Transverse colon (tissue), 4 donors: Measurements from ENCODE around the gene DBX1. TPM values are rescaled to one million over a fixed set of nuclear protein-coding genes. Genes with fewer than 3 reads are reported as not detected.

ENCODE experiments used
- DNase-seq: peaks from one replicate; pipeline ENCODE4 v3.0.0-alpha.2; 2019
- H3K27ac ChIP-seq, 4 donors: fragments of 200-600 bp; sonication (generic); 2 replicates each; pipeline ENCODE4 v1.5.1; 2016 to 2018; ENCODE audit warnings: inconsistent platforms in 4 of 4
- H3K27me3 ChIP-seq: fragments of 200-600 bp; sonication (generic); 2 replicates; pipeline ENCODE4 v1.5.1; 2017; ENCODE audit warnings: inconsistent platforms
- H3K36me3 ChIP-seq, 4 donors: fragments of 200-600 bp; sonication (generic); 2 replicates each; pipeline ENCODE4 v1.5.1; 2017 to 2019; ENCODE audit warnings: inconsistent platforms in 4 of 4
- H3K4me1 ChIP-seq, 4 donors: fragments of 200-600 bp; sonication (generic); 2 replicates each; pipeline ENCODE4 v1.5.1; 2017 to 2020; ENCODE audit warnings: inconsistent platforms in 4 of 4
- H3K4me3 ChIP-seq, 4 donors: fragments of 200-600 bp; sonication (generic); 1 replicate in 1 of 4; 2 replicates in 3 of 4; pipeline versions ENCODE4 v1.5.1 to v1.6.1; 2017 to 2019; ENCODE audit warnings: inconsistent platforms in 4 of 4
- H3K9me3 ChIP-seq, 2 donors: fragments of 200-600 bp; sonication (generic); 2 replicates each; pipeline ENCODE4 v1.5.1; 2017 to 2019; ENCODE audit warnings: inconsistent platforms in 2 of 2
- CTCF ChIP-seq, 5 experiments: fragments of 200-600 bp in 3 of 5; fragments of 450-650 bp in 2 of 5; sonication (generic) in 3 of 5; IDR thresholded peaks; 1 replicate in 2 of 5; 2 replicates in 3 of 5; pipeline ENCODE4 v1.5.1; 2016 to 2017; ENCODE audit warnings: antibody characterized with exemption in 5 of 5, inconsistent platforms in 3 of 5, mild to moderate bottlenecking in 2 of 5, moderate library complexity in 1 of 5
- EP300 ChIP-seq: sonication (generic); formaldehyde crosslinking; IDR thresholded peaks from one replicate; pipeline ENCODE4 v1.6.1; 2017; ENCODE audit warnings: antibody characterized with exemption, low read depth
- POLR2A ChIP-seq: fragments of 450-650 bp; IDR thresholded peaks from one replicate; pipeline ENCODE4 v1.6.1; 2016; ENCODE audit warnings: antibody characterized with exemption, mild to moderate bottlenecking, moderate library complexity
- POLR2AphosphoS5 ChIP-seq, 3 donors: sonication (generic); formaldehyde crosslinking; IDR thresholded peaks; one replicate each; pipeline ENCODE4 v1.6.1; 2016; ENCODE audit warnings: antibody characterized with exemption in 3 of 3
- WGBS, 2 donors: methylation state at CpG; one replicate each; pipeline ENCODE4 v1.1.5; 2018; ENCODE audit warnings: low coverage in 1 of 2; 5-methylcytosine and 5-hydroxymethylcytosine counted together
- in situ Hi-C, 4 donors: fragments of 200-750 bp; cut with MboI; loops; one replicate each; pipeline versions ENCODE4 v1.15.0 to v1.15.1; 2017; ENCODE audit warnings: low sequenced_read_pairs in 3 of 4, low pct_ligation_motif_present in 1 of 4, low pct_unique_long_range_greater_than_20kb in 1 of 4
- intact Hi-C: fragments of 100-400 bp; cut with DNase I; formaldehyde crosslinking; loops from one replicate; pipeline ENCODE4 v1.15.1; 2023; ENCODE audit warnings: low total_unique reads
- total RNA-seq, 4 donors: library from RNA; depleted of rRNA; stranded (reverse); fragments of >200 nt; gene quantifications; one replicate each; pipeline ENCODE4 v1.1.0, GENCODE V29; 2016

The DBX1 gene
- total RNA-seq, 4 donors from 2014 or later = not detected

GRCh38 chr11:20156280-20156875 lies 3.9 kb downstream of the DBX1 start:
- H3K27me3 ChIP-seq = peaks cover 91% of the 10 kb centered on the region
- DNase-seq = peak; percentile 42
- peaks cover 0 to 18% (median 14%) of the 10 kb centered on the region in 4 donors for H3K4me1 ChIP-seq
- H3K36me3 ChIP-seq = no peaks in the 10 kb centered on the region
- TF ChIP-seq POLR2AphosphoS5 (IDR thresholded peaks at IDR 0.05) = no peak
- intact Hi-C loops (no loop called here), in situ Hi-C loops (no loop called here)
- H3K4me3 ChIP-seq = peak overlapping the region in 3 of 4 donors; percentile 10 to 49 (median 33)
- 17% methylated on average over 30 of the region's 51 CpGs; no CpG with 5 or more reads in 1 of the 2 donors for WGBS, 2 donors
- no peaks in the 10 kb centered on the region for H3K9me3 ChIP-seq
- no peak overlapping the region for H3K27ac ChIP-seq

GRCh38 chr11:20155683-20156279 lies 4.5 kb downstream of the DBX1 start:
- in situ Hi-C loops = no loop called here
- 0 to 12% methylated on average over 6 to 19 of the region's 19 CpGs for WGBS, 2 donors

GRCh38 chr11:20154381-20154780 lies 5.9 kb downstream of the DBX1 start:
- H3K36me3 ChIP-seq = no peaks in the 10 kb centered on the region
- no peaks in the 10 kb centered on the region for H3K9me3 ChIP-seq
- in situ Hi-C loops = no loop called here
- no peak overlapping the region for H3K27ac ChIP-seq
- DNase-seq = no peak
- peaks cover 0 to 18% (median 14%) of the 10 kb centered on the region in 4 donors for H3K4me1 ChIP-seq
- intact Hi-C loops = no loop called here
- 80% methylated on average over 1 of the region's 1 CpG; no CpG with 5 or more reads in 1 of the 2 donors for WGBS, 2 donors
- TF ChIP-seq POLR2AphosphoS5 (IDR thresholded peaks at IDR 0.05) = no peak
- TF ChIP-seq POLR2A = no peak
- no peak for TF ChIP-seq CTCF (IDR thresholded peaks at IDR 0.05)
- no peak for TF ChIP-seq EP300
- H3K27me3 ChIP-seq = peaks cover 72% of the 10 kb centered on the region
- no peak overlapping the region for H3K4me3 ChIP-seq

More at GRCh38 chr11:20155683-20156279, 4.5 kb downstream of the DBX1 start:
- intact Hi-C loops = no loop called here
- H3K4me3 ChIP-seq = peak overlapping the region in 2 of 4 donors; percentile 33 to 49
- H3K27me3 ChIP-seq = peaks cover 86% of the 10 kb centered on the region
- H3K27ac ChIP-seq = no peak overlapping the region
- no peak for DNase-seq
- H3K9me3 ChIP-seq = no peaks in the 10 kb centered on the region
- TF ChIP-seq POLR2AphosphoS5 (IDR thresholded peaks at IDR 0.05) = no peak
- no peak for TF ChIP-seq POLR2A
- no peak for TF ChIP-seq EP300
- TF ChIP-seq CTCF (IDR thresholded peaks at IDR 0.05) = no peak
- H3K36me3 ChIP-seq = no peaks in the 10 kb centered on the region
- H3K4me1 ChIP-seq = peaks cover 0 to 18% (median 14%) of the 10 kb centered on the region in 4 donors

GRCh38 chr11:20138707-20139106 lies 21.6 kb downstream of the DBX1 start:
- WGBS, 2 donors = 83 to 86% methylated on average over 3 to 4 of the region's 4 CpGs
- intact Hi-C loops = no loop called here
- no peak overlapping the region for H3K27ac ChIP-seq
- no peak for TF ChIP-seq POLR2AphosphoS5 (IDR thresholded peaks at IDR 0.05)
- no peak for TF ChIP-seq CTCF (IDR thresholded peaks at IDR 0.05)
- no peak for TF ChIP-seq EP300
- no peak for TF ChIP-seq POLR2A
- H3K36me3 ChIP-seq = no peaks in the 10 kb centered on the region
- no peak overlapping the region for H3K4me3 ChIP-seq
- DNase-seq = no peak
- H3K27me3 ChIP-seq = peaks cover 15% of the 10 kb centered on the region
- in situ Hi-C loops = loop anchor here in 2 of 4 donors (25.0 kb wide), 2 partner anchors 176 to 474 kb away; no protein-coding TSS in a partner anchor
- H3K4me1 ChIP-seq = no peaks in the 10 kb centered on the region
- no peaks in the 10 kb centered on the region for H3K9me3 ChIP-seq
